ENCODE data around the gene TMEM191B.
"Not testable (repeated sequence)": the region's sequence is repeated elsewhere in the genome, so short reads cannot be mapped to it uniquely, and the experiment has no call there.

DNA sequence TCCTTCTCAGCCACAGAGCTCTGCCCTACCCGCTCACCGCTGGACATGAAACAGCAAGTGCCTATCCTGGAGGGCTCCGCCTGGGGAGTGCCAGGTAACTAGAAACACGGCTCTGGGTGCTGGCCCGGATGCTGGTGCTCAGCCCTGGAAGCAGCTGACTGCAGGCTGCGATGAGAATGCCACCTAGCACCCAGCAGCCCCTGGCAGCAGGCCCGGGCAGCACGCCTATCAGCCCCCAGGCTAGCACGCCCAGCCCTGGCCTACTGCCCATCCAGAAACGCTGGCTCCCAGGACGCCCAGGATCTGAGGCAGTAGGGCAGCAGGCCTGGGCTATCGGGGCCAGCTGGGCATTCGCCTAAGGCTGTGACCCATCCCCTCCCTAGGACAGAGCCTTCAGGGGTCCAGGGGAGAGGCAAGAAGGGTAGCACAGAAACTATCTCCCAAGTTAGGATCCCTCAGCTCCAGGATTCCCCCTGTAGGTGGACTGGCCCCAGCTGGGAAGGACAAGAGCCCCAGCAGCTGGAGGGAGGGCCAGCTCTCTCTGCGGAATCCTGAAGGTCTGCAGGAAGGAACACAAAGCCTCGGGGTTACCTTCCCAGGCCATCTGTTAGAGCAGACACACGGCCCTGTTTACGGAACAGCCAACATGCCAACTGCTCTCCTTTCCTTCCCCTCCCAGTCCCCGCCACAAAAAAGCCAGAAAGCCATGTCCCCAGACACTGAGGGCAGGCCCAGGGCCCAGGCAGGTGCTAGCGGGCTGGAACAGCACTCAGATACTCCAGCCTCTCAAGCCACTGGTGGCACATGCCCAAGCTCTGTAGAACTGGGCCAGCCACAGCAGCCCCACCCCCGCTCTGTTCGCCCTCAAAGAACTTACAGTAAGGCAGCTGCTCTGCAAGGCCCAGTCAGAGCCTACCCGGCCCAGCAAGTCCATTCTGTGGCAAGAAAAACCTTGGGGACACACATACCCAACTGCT lies 27.0 kb downstream of the TMEM191B start:
- not testable (repeated sequence) for TF ChIP-seq SIN3A (IDR thresholded peaks at IDR 0.05; ENCODE audit: borderline replicate concordance, insufficient read depth, low read depth, low read length); POLR2AphosphoS5 (IDR thresholded peaks at IDR 0.05; ENCODE audit: low read depth, low read length); CTCF (IDR thresholded peaks at IDR 0.05); TCF7L2 (IDR thresholded peaks at IDR 0.05; ENCODE audit: low read depth, low read length)

All from Panc1 (cell line).